Right ventricle myocardium inferior (tissue), 1 donor: ENCODE measurements around the gene SPATA22. TPM values are rescaled to one million over a fixed set of nuclear protein-coding genes. Genes with fewer than 3 reads are reported as not detected.
"Not testable (repeated sequence)": the region's sequence is repeated elsewhere in the genome, so short reads cannot be mapped to it uniquely, and the experiment has no call there.

Source experiments
- ATAC-seq: fragments of 200-7000 bp; cut with Tn5 transposase; one replicate; pipeline ENCODE4 v1.9.1; 2020; ENCODE audit warnings: mild to moderate bottlenecking, moderate library complexity
- DNase-seq: peaks from one replicate; pipeline ENCODE4 v3.0.0; 2021; ENCODE audit errors: missing footprints
- intact Hi-C: fragments of 100-400 bp; cut with DNase I; formaldehyde crosslinking; loops from one replicate; pipeline ENCODE4 v1.11.0; 2022
- long read RNA-seq: library from polyadenylated mRNA; unstranded; transcript quantifications from one replicate; pipeline ENCODE4 v2.0.0, GENCODE V29; 2021
- total RNA-seq: library from RNA; stranded (reverse); fragmentation: NEBNext Ultra II Directional; extraction: Animal tissue kit (Norgen Biotek cat#: 25700); gene quantifications from one replicate; pipeline ENCODE4 v1.2.1, GENCODE V29; 2021
- donor health status: DM: no; HTN: yes; CAD: no; lungs with severe emphysema.

Gene SPATA22, protein sequence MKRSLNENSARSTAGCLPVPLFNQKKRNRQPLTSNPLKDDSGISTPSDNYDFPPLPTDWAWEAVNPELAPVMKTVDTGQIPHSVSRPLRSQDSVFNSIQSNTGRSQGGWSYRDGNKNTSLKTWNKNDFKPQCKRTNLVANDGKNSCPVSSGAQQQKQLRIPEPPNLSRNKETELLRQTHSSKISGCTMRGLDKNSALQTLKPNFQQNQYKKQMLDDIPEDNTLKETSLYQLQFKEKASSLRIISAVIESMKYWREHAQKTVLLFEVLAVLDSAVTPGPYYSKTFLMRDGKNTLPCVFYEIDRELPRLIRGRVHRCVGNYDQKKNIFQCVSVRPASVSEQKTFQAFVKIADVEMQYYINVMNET
- 0.84 TPM for total RNA-seq
- long read RNA-seq, result 0 reads

DNA sequence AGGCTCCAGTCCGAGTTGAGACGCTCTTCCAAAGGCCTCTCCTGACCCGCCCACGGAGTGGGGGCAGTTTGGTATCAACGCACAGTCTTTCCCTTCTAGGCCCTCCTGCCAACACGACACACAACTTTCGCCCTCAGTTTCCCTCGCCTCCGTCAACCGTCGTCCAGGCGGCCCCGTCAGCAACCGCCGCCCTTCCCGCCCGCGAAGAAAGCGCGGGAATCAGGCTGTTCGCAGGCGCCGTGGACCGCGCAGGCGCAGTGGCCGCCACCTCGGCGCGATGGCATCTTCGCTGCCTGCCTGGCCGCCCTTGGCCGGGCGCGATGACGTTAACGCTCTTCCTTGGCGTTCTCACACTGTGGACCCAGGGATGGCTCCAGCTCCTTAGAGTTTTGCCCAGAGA is at the start of gene SPATA22:
Gene SPATA22 (minus strand): TSS at position 221 of the 400 bp plus-strand sequence. CDS start 2,494 bp downstream, outside the sequence.
- intact Hi-C loops, result no loop called here
- ATAC-seq, result no peak
- no peak for DNase-seq

DNA sequence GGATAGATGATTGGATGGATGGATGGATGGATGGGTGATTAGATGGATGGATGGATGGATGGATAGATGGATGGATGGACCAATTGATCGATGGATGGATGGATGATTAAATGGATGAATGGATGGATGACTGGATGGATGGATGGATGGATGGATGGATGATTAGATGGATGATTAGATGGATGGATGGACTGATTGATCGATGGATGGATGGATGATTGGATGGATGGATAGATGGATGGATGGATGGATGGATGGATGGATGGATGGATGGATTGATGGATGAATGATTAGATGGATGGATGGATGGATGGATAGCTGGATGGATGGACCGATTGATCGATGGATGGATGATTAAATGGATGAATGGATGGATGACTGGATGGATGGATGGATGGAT is 47.9 kb upstream of the SPATA22 start:
- DNase-seq, ATAC-seq, intact Hi-C loops: not testable (repeated sequence)

DNA sequence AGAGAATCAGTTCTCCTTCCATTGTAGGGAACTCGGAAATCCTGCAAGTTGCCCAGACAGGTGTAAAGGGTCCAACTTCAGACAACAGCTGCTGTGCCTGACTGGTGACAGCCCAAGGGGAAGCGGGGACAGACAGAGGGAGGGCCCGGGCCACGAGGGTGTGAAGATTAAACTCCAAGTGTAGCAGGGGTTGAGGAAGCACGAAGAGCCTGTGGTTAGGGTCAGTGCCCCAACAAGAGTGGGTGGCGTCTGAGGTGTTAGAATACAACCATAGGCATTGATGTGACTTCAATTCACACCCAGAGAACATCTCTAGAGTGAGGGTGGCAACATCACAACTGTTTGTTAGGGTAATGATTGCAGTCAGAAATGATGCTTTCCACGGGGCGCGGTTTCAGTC is 43.3 kb upstream of the SPATA22 start:
- no peak for DNase-seq
- intact Hi-C loops, result no loop called here

DNA sequence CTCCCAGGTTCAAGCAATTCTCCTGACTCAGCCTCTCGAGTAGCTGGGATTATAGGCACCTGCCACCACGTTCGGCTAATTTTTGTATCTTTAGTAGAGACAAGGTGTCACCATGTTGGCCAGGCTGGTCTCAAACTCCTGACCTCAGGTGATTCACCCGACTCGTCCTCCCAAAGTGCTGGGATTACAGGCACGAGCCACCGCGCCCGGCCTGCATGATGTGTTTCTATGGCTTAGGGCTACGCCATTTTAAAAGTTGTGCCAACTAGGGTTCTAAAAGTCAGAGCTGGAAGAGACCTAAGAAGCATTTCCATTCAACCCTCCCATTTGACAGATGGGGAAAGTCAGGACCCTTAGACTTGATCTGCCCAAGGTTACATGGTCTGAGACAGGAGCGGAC is 42.5 kb upstream of the SPATA22 start:
- DNase-seq, ATAC-seq, intact Hi-C loops: not testable (repeated sequence)

More for the DNA sequence above, 43.3 kb upstream of the SPATA22 start:
- no peak for ATAC-seq

DNA sequence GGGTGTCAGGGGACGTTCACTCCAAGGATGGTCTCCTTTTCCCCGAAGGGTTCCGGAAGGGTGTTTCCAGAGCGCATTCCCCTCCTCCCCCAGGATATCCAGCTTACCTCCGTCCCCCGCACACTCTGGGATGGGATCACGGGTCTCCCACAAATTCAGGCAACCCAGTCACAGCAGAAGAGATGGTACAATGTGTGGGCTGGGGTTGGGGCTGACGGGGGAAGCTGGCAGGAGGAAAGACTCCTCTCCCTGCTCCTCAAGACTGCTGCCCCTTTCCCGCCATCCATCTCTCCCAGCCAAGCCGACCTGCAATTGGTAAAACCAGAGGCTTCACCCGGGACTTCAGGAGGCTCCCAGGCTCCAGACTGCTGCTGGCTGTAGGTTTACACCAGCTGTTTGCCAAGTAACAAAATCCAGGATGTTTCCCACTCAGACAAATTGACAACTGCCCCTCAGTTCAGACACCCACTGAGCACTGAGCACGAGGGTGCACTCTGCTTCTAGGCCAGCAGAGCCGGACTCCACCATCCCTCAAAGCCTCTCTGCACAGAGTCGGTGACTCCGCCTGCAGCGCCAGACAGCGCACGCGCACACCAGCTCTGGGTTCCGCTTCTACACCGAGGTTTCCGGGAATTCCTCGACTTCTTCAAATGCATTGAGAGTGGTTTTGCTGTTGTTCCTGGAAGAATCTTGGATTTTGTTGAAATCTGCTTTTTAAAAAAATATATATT is 41.9 kb upstream of the SPATA22 start:
- DNase-seq (no peak), ATAC-seq (peak; percentile 3)
- intact Hi-C loops, result loop anchor here (1.0 kb wide), 1 partner anchor 17 kb away; no protein-coding TSS in a partner anchor

DNA sequence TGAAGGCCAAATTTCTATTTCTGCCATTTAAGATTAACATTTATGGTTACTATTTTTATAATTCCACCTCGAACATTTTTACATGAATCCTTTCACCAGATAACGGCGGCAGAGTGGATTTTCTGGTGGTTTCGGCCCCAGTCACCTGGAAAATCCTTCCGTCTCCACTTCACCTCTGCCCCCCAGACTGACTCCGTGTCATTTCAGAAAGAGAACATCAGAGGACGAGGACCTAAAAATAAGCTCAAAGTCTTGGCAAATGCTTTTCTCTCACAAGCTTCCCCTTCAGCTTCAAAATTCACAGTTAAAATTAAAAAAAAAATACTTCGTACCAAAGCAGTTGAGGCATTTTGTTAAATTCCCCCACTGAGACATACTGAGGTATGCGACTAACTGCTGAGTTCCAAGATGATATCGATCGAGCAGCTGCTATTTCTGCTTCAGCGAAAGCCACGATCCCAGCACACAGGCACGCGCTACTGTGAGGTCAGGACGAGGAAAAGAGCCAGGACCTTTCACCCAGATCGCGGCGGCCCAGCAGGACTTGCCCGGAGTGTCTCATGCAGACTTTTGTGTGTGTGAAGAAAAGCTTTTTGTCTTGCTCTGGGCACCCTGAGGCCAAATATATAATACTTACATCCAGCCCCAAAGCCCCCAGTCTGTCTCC is 41.0 kb upstream of the SPATA22 start:
- intact Hi-C loops, result loop anchor here (1.0 kb wide), 1 partner anchor 18 kb away; no protein-coding TSS in a partner anchor
- peak; percentile 89 for DNase-seq
- peak; percentile 96 for ATAC-seq

DNA sequence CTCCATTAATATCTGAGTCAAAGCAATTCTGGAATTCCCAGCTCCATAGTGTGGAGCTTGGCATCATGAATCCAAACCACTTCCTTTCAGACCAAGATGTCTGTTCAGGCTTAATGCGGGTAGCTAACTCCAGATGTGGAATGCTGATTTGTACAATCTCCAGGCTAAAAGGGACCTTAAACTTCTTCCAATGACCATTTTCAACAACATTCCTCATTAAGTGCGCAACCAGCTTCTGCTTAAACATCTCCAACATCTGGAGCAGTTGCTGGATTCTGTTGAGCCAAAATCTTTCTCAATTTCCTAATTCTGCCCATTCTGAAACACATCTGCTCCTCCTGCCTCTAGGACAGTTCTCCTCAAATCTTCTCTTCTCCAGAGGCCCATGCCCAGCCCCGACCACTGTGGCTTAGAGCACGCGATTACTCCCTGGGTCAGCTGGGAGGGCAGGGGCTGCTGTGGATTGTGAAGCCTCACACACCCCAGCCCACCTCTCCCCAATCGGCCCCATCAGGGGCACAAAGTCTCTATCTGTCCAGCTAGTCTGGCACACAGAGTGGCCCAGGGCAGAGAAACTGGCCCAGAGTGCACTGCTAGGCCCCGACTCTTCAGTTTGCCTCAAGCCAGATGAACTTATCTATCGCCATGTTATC is 40.4 kb upstream of the SPATA22 start:
- intact Hi-C loops, result no loop called here
- ATAC-seq (peak; percentile 47), DNase-seq (no peak)

DNA sequence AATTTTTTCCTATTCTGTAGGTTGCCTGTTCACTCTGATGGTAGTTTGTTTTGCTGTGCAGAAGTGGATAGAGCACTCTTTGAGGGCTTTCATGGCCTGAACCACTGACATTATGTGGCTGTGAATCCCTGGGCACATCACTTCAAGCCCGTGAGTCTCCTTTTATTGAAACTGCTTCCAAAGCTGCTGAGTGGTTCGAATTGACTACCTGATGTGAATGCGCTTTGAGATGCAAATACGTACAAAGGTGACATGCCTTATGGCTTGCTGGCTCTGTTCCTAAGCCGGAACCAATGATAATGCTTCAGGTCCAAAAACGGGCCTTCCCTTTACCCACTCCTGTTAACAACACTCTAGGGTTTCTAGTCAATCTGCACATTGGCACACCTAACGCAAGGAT is 38.5 kb upstream of the SPATA22 start:
- no peak for DNase-seq
- intact Hi-C loops, result no loop called here

DNA sequence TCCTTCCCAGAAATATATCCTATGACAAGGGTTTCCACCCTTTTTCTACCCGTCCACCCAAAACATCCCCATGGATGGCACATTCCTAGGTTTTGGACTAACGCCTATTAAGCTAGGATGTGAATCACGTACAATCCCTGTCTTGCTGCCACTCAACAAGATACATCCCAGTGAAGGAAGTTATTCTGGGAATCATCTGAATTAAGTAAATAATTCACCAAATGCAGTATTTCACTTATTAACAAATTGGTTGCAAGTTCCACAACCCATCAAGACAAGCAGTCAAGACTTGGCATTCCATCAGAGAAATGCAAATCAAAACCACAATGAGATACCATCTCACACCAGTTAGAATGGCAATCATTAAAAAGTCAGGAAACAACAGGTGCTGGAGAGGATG is 36.2 kb upstream of the SPATA22 start:
- intact Hi-C loops, result no loop called here
- DNase-seq (no peak), ATAC-seq (no peak)

More for the DNA sequence above, 38.5 kb upstream of the SPATA22 start:
- ATAC-seq, result no peak

DNA sequence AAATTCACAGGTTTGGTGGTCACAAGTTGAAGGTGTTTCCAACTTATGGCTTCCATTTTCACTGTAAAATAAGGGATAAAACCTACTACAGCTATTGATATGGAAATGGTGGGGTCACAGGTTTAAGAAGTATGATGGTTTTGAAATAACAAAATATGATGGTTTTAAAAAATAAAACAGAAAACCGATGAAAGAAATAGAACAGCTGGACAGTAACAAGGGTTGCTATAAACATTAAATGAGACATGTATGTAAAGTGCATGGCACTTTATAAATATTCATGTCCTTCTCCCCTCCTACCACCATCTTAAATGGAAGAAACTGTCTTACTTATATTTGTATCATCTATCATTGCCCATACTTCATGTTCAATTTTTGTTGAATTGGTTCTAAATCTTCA is 35.5 kb upstream of the SPATA22 start:
- no peak for ATAC-seq
- DNase-seq, result no peak
- intact Hi-C loops, result no loop called here

DNA sequence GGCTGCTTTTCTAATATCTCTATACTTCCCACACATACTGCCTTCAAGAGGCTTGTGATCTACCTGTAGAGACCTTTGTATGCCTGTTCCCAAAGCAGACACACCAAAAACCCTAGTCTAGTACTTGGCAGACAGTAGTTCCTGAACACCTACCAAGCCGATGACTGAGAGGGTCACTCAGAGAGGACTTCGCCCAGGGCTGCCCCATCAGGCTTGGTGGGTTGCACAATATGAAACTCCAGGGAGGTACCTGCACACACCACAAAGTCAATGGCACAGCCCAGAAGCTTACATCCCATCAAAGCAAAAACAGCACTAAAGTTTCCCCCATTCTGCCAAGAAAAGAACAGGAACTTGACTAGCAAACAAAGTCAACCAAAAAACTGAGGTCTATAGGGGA is 34.4 kb upstream of the SPATA22 start:
- DNase-seq, result no peak
- intact Hi-C loops, result no loop called here
- ATAC-seq, result no peak

DNA sequence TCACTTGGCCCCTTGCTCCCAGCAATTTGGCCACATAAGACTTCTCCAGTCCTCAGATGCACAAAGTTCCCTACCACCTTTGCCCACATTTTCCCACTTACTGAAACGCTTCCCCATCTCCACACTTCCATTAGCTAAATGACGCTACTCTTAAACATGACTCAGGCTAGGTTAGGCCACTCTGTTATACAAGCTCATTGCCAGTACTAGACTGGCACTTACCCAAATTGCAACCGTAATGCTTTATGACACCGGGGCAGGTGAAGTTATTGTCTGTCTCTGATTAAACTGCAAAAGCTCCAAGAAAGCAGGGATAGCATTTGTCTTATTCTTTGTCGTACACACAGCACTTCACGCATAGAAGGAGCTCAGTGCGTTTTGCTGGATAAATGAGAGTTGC is 33.4 kb upstream of the SPATA22 start:
- intact Hi-C loops, result no loop called here
- DNase-seq (no peak), ATAC-seq (no peak)

DNA sequence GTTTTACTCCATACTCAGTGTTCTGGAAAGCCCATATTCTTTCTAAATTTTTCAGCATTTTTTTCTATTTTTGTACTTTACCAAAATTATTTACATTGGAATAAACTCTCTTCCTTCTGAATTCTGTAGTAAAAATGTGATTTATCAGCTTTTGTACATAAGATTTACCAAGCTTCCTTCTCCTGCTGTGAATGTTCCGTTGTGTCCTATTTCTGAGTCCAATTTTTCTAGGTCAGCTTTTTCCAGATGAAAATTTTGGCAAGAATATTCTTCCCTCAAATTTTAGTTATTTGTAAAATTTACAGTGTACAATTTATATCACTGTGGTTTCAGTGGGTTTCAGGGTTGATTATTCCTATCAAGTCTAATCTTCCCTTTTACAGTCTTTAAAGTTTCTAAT is 31.7 kb upstream of the SPATA22 start:
- ATAC-seq, result no peak
- intact Hi-C loops, result no loop called here
- DNase-seq, result no peak

DNA sequence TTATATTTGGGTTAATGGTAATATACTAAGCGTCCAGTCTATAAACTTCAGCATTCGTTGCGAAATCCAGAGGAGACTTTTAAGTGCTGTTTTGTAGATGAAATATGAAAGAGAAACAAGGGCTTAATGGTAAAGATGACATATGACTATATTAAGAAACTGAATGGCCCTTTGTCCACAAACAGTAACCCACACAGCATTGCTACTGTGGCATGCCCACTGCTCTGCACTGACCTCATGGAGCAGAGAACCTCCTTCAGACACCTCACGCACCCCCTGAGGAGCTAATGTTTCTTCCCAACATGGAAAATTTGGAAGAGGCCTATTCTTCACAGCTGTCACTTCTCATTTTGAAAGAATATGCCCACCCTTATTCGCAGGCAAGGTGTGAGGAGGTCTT is 30.8 kb upstream of the SPATA22 start:
- intact Hi-C loops, result no loop called here
- DNase-seq (no peak), ATAC-seq (no peak)

DNA sequence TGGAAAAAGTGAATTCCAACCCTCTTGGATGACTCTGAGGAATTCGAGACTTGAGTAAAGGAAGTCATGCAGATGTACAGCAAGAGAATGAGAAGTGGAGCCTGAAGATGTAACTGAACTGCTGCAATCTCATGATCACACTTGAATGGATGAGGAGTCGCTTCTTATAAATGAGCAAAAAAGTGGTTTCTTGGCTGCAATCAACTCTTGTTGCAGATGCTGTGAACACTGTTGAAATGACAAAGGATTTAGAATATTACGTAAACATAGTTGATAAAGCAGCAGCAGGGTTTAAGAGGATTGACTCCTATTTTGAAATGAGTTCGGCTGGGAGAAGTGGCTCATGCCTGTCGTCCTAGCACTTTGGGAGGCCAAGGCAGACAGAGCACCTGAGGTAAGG is 29.7 kb upstream of the SPATA22 start:
- no peak for ATAC-seq
- DNase-seq, result no peak
- intact Hi-C loops, result no loop called here

DNA sequence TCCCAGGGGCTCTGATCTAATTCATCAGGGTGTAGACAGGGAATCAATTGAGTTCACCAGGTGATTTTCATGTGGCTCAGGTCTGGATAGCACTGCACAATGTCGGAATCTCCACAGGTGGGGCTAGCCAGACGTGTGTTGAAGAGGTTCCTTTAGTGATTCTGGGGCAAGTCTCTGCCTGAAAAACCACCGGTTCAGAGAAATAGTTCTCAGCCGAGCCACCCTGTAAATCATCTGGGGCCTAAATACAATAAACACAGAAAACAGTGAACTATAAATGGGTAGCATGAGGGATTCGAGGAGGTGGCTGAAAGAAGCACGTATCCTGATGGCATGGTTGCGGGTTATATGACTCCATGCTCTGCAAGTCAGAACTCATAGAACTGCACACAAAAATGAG is 25.5 kb upstream of the SPATA22 start:
- intact Hi-C loops, result no loop called here
- DNase-seq, result no peak
- no peak for ATAC-seq

DNA sequence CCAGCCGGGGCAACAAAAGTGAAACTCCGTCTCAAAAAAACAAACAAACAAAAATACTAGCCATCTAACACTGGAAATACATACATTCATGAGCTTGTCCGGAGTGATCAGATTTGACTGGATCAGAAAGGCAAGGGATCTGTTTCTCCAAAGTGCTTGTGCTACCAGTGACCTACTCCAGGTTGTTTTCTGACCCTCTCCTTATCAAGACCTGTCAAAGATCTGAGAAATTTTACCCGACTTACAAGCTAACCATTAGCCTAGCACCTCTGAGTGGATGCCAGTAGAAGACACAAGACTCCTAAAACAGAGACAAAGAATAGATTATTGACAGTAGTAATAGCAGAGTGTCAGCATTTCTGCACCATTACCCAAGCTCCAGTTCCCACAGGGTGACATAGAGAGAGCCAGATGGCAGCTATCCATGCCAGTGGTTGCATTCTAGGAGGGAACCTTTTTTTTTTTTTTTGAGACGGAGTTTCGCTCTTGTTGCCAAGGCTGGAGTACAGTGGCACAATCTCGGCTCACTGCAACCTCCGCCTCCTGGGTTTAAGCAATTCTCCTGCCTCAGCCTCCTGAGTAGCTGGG is 14.0 kb upstream of the SPATA22 start:
- DNase-seq (no peak), ATAC-seq (no peak)
- intact Hi-C loops, result no loop called here

DNA sequence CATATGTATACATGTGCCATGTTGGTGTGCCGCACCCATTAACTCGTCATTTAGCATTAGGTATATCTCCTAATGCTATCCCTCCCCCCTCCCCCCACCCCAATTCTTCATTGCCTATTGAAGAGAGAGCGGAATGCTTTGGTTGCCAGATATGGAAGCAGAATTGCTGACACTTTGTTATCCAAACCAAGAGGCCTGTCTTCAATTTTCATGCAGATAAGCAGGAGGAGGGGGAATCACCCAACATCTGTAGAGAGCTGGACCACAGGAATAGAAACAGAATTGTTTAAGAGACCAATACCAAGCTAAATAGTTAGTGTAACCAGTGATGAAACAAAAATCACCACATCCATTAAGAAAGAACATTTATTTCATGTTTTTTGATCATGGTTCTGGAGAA is 11.2 kb upstream of the SPATA22 start:
- ATAC-seq (no peak), DNase-seq (no peak)
- intact Hi-C loops, result no loop called here

DNA sequence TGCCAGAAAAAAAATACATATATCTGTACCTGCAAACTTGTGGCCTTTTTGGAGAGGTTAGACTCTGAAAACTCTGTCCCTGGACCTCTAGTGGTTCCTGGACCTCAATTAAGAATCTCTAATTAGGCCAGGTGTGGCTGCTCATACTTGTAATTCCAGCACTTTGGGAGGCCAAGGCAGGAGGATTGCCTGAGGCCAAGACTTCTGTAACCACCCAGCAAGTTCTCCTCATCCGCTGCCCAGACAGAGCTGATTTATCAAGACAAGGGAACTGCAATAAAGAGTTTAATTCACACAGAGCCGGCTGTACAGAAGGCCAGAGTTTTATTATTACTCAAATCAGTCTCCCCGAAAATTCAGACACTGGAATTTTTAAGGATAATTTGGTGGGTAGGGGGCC is 8.4 kb upstream of the SPATA22 start:
- ATAC-seq (no peak), DNase-seq (no peak)
- intact Hi-C loops, result no loop called here
